GM10266 (cell line): ENCODE measurements around the gene PPP1R9A.

Experiments
- DNase-seq: peaks from one replicate; pipeline ENCODE4 v3.0.0; 2012; ENCODE audit errors: extremely low spot score
- TF ChIP-seq, protein P1 (sequence below): IDR thresholded peaks from 2 replicates; pipeline ENCODE4 v1.5.1; 2012; ENCODE audit warnings: mild to moderate bottlenecking, low read depth; ENCODE audit not compliant: control insufficient read depth, insufficient read depth; ENCODE audit errors: missing control alignments

The PPP1R9A gene

GRCh38 chr7:95312561-95312960 lies 405.2 kb downstream of the PPP1R9A start:
- TF ChIP-seq, protein P1, sequence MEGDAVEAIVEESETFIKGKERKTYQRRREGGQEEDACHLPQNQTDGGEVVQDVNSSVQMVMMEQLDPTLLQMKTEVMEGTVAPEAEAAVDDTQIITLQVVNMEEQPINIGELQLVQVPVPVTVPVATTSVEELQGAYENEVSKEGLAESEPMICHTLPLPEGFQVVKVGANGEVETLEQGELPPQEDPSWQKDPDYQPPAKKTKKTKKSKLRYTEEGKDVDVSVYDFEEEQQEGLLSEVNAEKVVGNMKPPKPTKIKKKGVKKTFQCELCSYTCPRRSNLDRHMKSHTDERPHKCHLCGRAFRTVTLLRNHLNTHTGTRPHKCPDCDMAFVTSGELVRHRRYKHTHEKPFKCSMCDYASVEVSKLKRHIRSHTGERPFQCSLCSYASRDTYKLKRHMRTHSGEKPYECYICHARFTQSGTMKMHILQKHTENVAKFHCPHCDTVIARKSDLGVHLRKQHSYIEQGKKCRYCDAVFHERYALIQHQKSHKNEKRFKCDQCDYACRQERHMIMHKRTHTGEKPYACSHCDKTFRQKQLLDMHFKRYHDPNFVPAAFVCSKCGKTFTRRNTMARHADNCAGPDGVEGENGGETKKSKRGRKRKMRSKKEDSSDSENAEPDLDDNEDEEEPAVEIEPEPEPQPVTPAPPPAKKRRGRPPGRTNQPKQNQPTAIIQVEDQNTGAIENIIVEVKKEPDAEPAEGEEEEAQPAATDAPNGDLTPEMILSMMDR: no peak
- no peak for DNase-seq

DNA sequence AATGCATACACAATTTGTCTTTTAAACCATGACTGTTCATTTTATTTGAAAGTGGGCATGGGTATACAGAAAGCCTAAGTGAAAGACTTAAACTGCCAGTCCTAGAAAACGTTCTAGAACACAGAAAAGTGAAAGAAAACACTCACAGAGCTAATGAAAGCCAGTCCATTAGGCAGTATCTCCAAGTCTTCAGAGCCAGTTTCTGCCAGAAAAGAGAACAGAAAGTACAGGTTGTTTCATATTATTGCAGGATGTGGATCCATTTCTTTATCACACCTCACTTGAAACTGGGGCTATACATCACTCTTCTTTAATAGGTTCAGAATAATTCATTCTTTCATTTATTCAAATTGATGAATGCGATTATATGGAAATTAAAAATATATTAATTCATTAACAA lies 409.2 kb downstream of the PPP1R9A start:
- no peak for DNase-seq
- TF ChIP-seq, protein P1: no peak

- TF ChIP-seq, protein P1: no peak
- DNase-seq: no peak
Observed at GRCh38 chr7:95317546-95317945, 410.2 kb downstream of the PPP1R9A start.

DNA sequence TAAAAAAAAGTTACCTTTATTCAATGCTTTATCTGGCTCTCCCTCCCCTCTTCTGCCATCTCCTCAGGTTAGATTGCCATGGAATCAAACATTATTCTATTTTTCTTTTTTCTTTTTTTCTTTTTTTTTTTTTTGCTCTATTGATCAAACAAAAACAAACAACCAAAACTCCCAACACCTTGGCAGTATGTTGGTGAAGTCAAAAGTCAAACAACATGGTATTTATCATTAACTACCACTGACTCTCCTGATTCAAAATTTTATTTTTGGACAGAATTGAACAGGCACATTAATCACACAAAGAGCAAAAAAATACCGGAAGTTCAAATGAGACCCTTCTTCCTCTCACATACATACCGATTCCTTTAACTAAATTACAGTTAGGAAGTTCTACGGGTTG lies 410.6 kb downstream of the PPP1R9A start:
- TF ChIP-seq, protein P1: no peak
- DNase-seq: no peak

DNA sequence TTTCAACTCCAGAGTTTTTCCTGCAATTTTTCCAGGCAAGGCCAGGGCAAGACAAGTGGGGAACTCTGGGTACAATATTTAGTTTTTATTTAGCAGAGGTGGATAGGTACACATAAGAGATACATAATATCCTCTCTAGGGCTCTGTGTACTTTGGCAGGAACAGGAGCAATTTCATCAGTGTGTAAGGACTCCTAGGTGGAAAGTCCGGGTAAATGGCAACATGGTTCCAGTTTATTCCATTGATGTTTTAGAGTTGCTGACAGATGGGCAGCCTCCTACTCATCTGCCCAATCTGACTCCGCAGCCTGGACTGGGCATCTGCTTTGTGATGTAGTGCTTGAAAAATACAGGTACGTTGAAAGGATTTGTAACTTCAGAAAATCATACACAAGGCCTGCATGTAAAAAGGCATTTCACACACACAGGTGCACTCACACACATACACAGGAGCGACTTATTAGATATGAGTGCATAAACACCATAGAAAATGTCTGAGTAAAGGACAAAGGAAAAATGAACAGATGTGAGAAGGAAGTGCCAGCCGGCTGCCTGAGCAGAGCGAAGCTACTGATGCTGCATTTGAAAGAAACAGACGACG lies 411.2 kb downstream of the PPP1R9A start:
- no peak for DNase-seq
- TF ChIP-seq, protein P1: no peak

GRCh38 chr7:95319570-95319969 lies 412.2 kb downstream of the PPP1R9A start:
- TF ChIP-seq, protein P1: no peak
- DNase-seq: no peak

- DNase-seq: no peak
- TF ChIP-seq, protein P1: no peak
Observed at GRCh38 chr7:95320651-95321050, 413.3 kb downstream of the PPP1R9A start.
